Calu3 (cell line): ENCODE results near the gene MAGI3. TPM values are rescaled to one million over a fixed set of nuclear protein-coding genes. Genes with fewer than 3 reads are reported as not detected.

ENCODE experiments used
- BruUV-seq: library from RNA; stranded (reverse); fragments of 400-500 nt; replicated peaks from 2 replicates; lab custom pipeline; 2021; lab: Mats Ljungman, UMichigan
- CTCF ChIA-PET: fragments of 300-600 bp; sonication (Branson Sonifier 250); formaldehyde crosslinking; loops from one replicate; lab custom pipeline; 2022; ENCODE audit warnings: antibody characterized with exemption; lab: Charles Lee
- DNase-seq: peaks from one replicate; pipeline ENCODE4 v3.0.0; 2022
- H3K27ac Mint-ChIP-seq: one replicate; pipeline ENCODE4 v1.8.0; 2022; ENCODE audit warnings: mixed read lengths; ENCODE audit not compliant: unreplicated experiment
- H3K27me3 Mint-ChIP-seq: one replicate; pipeline ENCODE4 v1.8.0; 2022; ENCODE audit warnings: mixed read lengths; ENCODE audit not compliant: unreplicated experiment
- H3K36me3 Mint-ChIP-seq: one replicate; pipeline ENCODE4 v1.8.0; 2022; ENCODE audit warnings: mild to moderate bottlenecking, moderate library complexity, mixed read lengths; ENCODE audit not compliant: insufficient read depth, unreplicated experiment
- H3K4me1 Mint-ChIP-seq: one replicate; pipeline ENCODE4 v1.8.0; 2022; ENCODE audit warnings: mild to moderate bottlenecking, low read depth, mixed read lengths; ENCODE audit not compliant: unreplicated experiment
- H3K4me3 Mint-ChIP-seq: one replicate; pipeline ENCODE4 v1.8.0; 2022; ENCODE audit warnings: mild to moderate bottlenecking, low read depth, moderate library complexity, mixed read lengths; ENCODE audit not compliant: unreplicated experiment
- H3K9me3 Mint-ChIP-seq: one replicate; pipeline ENCODE4 v1.8.0; 2022; ENCODE audit warnings: low read depth, mixed read lengths; ENCODE audit not compliant: unreplicated experiment
- intact Hi-C: fragments of 100-400 bp; cut with micrococcal nuclease; formaldehyde crosslinking; loops from one replicate; pipeline ENCODE4 v1.10.0; 2022; ENCODE audit not compliant: unreplicated experiment
- total RNA-seq: library from RNA; stranded (reverse); gene quantifications from 2 replicates; pipeline ENCODE4 v1.2.3, GENCODE V29; 2022
- TF ChIP-seq, protein P1 (sequence below): fragments of 200-600 bp; IDR thresholded peaks from one replicate; pipeline ENCODE4 v1.8.0; 2022; ENCODE audit warnings: antibody characterized with exemption; ENCODE audit not compliant: unreplicated experiment

The MAGI3 gene
- total RNA-seq, 1 experiment from 2014 or later, result 14.2 TPM

DNA sequence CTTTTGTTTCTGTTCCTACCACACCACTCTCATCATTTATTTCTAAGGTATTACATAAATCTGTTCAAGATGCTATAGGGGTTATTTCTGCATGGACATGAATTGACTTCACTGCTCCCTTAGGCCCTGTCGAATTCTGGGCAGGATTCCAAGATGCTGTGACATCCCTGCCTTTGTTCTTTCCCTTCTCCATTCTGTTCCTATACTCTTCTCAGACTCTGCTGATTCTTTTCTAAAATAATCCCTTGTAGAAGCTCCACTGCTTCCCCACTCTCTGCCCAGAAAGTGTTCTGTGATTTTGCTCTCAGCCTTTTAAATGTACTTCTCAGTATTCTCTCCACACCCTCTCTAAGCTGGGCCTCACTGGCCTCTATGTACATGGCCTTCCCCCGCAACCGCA, 269.8 kb downstream of the MAGI3 start:
- no TSS peak for BruUV-seq
- TF ChIP-seq, protein P1, sequence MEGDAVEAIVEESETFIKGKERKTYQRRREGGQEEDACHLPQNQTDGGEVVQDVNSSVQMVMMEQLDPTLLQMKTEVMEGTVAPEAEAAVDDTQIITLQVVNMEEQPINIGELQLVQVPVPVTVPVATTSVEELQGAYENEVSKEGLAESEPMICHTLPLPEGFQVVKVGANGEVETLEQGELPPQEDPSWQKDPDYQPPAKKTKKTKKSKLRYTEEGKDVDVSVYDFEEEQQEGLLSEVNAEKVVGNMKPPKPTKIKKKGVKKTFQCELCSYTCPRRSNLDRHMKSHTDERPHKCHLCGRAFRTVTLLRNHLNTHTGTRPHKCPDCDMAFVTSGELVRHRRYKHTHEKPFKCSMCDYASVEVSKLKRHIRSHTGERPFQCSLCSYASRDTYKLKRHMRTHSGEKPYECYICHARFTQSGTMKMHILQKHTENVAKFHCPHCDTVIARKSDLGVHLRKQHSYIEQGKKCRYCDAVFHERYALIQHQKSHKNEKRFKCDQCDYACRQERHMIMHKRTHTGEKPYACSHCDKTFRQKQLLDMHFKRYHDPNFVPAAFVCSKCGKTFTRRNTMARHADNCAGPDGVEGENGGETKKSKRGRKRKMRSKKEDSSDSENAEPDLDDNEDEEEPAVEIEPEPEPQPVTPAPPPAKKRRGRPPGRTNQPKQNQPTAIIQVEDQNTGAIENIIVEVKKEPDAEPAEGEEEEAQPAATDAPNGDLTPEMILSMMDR, result no peak
- H3K9me3 Mint-ChIP-seq, result no peaks in the 10 kb centered on the region
- intact Hi-C loops, result no loop called here
- H3K27ac Mint-ChIP-seq, result no peak overlapping the region
- DNase-seq, result no peak
- H3K4me1 Mint-ChIP-seq, result no peaks in the 10 kb centered on the region
- no peak overlapping the region for H3K4me3 Mint-ChIP-seq
- no peaks in the 10 kb centered on the region for H3K27me3 Mint-ChIP-seq
- no peaks in the 10 kb centered on the region for H3K36me3 Mint-ChIP-seq
- CTCF ChIA-PET, result interaction anchor here (0.7 kb wide), 1 partner anchor 84 kb away, joined by 4 read pairs; no protein-coding TSS in a partner anchor

DNA sequence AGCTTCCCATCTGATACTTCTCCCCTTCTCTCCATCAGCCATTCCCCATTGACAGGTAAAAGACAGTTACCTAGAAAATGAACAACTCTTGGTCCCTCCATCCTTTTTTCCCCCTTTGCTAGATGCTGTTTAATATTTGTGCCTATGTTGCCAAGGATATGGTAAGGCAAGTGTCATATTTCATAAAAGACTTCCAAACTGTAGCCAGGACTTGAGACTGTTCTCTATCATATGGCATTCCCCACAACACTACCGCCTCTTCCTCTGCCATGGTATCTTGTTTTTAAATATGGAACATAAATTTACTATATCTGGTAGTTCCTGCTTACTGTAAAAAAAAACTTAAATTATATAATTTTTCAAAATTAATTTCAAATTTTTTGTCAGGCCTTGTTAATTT, 271.8 kb downstream of the MAGI3 start:
- intact Hi-C loops, result no loop called here
- CTCF ChIA-PET, result no interaction called here
- H3K4me3 Mint-ChIP-seq, result no peak overlapping the region
- no TSS peak for BruUV-seq
- H3K27me3 Mint-ChIP-seq, result no peaks in the 10 kb centered on the region
- no peaks in the 10 kb centered on the region for H3K9me3 Mint-ChIP-seq
- no peaks in the 10 kb centered on the region for H3K4me1 Mint-ChIP-seq
- no peak for DNase-seq
- TF ChIP-seq, protein P1, result no peak
- no peaks in the 10 kb centered on the region for H3K36me3 Mint-ChIP-seq
- no peak overlapping the region for H3K27ac Mint-ChIP-seq

DNA sequence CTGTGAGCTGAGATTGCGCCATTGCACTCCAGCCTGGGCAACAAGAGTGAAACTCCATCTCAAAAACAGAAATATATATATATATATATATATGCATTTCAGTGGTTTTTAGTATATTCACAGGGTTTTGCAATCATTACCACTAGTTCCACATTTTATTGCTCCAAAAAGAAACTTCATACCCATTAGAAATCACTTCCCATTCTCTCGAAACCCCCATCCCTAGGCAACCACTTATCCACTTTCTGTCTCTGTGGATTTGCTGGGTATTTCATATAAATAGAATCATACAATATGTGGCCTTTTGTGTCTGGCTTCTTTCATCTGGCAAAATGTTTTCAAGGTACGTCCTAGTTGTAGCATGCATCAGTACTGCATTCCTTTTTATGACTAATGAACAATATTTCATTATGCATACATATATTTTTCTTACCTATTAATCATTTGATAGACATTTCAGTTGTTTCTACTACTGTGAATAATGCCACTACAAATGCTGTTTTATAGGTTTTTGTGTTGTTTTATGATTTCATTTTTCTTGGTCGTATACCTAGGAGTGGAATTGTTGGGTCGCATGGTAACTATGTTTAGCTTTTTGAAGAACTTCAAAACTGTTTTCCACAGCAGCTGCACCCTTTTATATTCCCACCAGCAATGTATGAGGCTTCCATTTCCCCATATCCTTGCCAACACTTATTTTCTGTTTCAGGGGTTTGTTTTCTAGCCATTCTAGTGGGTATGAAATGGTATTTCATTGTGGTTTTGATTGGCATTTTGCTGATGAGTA, 273.0 kb downstream of the MAGI3 start:
- no peak overlapping the region for H3K4me3 Mint-ChIP-seq
- DNase-seq, result no peak
- intact Hi-C loops, result no loop called here

DNA sequence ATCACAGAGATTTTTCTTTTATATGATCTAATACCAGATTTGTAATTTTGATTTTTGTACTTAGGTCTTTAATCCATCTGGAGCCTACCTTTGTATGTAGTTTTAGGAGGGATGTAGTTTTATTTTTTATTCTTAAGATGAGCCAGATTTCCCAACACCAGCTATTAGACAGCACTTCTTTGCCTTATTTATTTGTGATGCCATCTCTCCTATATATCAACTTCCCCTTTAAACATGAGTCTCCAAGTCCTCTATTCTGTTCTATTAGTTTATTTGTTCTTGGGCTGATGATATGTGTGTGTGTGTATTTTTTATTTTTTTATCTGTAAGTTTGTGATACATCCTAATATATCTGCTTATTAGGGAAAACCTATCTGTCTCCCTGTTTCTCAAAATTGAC, 274.8 kb downstream of the MAGI3 start:
- TF ChIP-seq, protein P1, result no peak
- Mint-ChIP-seq H3K4me3 (no peak overlapping the region), H3K27ac (no peak overlapping the region), H3K36me3 (no peaks in the 10 kb centered on the region), H3K4me1 (no peaks in the 10 kb centered on the region), H3K27me3 (no peaks in the 10 kb centered on the region), H3K9me3 (no peaks in the 10 kb centered on the region)
- intact Hi-C loops, result no loop called here
- DNase-seq, result no peak
- BruUV-seq, result no TSS peak
- CTCF ChIA-PET, result no interaction called here

More for the DNA sequence above, 273.0 kb downstream of the MAGI3 start:
- H3K27ac Mint-ChIP-seq, result no peak overlapping the region
- no peaks in the 10 kb centered on the region for H3K36me3 Mint-ChIP-seq
- H3K27me3 Mint-ChIP-seq, result no peaks in the 10 kb centered on the region
- H3K4me1 Mint-ChIP-seq, result no peaks in the 10 kb centered on the region
- CTCF ChIA-PET, result no interaction called here
- TF ChIP-seq, protein P1, result no peak
- no TSS peak for BruUV-seq
- H3K9me3 Mint-ChIP-seq, result no peaks in the 10 kb centered on the region
